ENCODE data around the gene CDK11B.
"Not testable (repeated sequence)": the region's sequence is repeated elsewhere in the genome, so short reads cannot be mapped to it uniquely, and the experiment has no call there.

CDK11B gene

GRCh38 chr1:1599030-1599934, 59.5 kb downstream of the CDK11B start:
- no peak for DNase-seq (ENCODE audit: low read depth)

- no peak for DNase-seq (ENCODE audit: low read depth)
Measured at GRCh38 chr1:1598720-1599029, 60.1 kb downstream of the CDK11B start.

- no peak for DNase-seq (ENCODE audit: low read depth)
Measured at GRCh38 chr1:1598051-1598719, 60.6 kb downstream of the CDK11B start.

- no peak for DNase-seq (ENCODE audit: low read depth)
Measured at GRCh38 chr1:1597275-1597930, 61.4 kb downstream of the CDK11B start.

GRCh38 chr1:1596493-1597274, 62.1 kb downstream of the CDK11B start:
- no peak for DNase-seq (ENCODE audit: low read depth)

GRCh38 chr1:1595341-1595740, 63.5 kb downstream of the CDK11B start:
- DNase-seq (ENCODE audit: low read depth), result not testable (repeated sequence)

GRCh38 chr1:1594602-1595260, 64.1 kb downstream of the CDK11B start:
- DNase-seq (ENCODE audit: low read depth), result no peak

- no peak for DNase-seq (ENCODE audit: low read depth)
Measured at GRCh38 chr1:1593834-1594601, 64.8 kb downstream of the CDK11B start.

- no peak for DNase-seq (ENCODE audit: low read depth)
Measured at GRCh38 chr1:1591452-1591851, 67.4 kb downstream of the CDK11B start.

Measured in GM04503 (cell line).